GM10266 (cell line): ENCODE data around the gene NIBAN1.
A peak's percentile ranks its signal among the peaks of the same experiment; 100 is the strongest.

Experiments
- DNase-seq: peaks from one replicate; pipeline ENCODE4 v3.0.0; 2012; ENCODE audit errors: extremely low spot score
- TF ChIP-seq, protein P1 (sequence below): IDR thresholded peaks from 2 replicates; pipeline ENCODE4 v1.5.1; 2012; ENCODE audit warnings: mild to moderate bottlenecking, low read depth; ENCODE audit not compliant: control insufficient read depth, insufficient read depth; ENCODE audit errors: missing control alignments

The NIBAN1 gene

DNA sequence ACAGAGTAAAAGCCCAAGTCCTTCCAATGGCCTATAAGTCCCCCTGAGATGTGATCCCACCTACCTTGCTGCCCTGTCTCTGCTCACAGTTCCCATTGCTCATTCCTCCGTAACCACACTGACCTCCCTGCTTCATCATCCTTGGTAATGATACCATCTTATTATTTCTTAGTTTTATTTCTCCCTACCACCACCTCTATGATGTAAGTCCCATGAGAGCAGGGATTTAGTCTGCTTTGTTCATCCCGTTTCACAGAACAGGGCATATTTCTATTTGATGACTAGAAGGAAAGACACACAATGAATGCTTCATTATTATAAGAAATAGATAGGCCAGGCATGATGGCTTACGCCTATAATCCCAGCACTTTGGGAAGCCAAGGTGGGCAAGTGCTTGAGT, 22.5 kb downstream of the NIBAN1 start:
- TF ChIP-seq, protein P1, sequence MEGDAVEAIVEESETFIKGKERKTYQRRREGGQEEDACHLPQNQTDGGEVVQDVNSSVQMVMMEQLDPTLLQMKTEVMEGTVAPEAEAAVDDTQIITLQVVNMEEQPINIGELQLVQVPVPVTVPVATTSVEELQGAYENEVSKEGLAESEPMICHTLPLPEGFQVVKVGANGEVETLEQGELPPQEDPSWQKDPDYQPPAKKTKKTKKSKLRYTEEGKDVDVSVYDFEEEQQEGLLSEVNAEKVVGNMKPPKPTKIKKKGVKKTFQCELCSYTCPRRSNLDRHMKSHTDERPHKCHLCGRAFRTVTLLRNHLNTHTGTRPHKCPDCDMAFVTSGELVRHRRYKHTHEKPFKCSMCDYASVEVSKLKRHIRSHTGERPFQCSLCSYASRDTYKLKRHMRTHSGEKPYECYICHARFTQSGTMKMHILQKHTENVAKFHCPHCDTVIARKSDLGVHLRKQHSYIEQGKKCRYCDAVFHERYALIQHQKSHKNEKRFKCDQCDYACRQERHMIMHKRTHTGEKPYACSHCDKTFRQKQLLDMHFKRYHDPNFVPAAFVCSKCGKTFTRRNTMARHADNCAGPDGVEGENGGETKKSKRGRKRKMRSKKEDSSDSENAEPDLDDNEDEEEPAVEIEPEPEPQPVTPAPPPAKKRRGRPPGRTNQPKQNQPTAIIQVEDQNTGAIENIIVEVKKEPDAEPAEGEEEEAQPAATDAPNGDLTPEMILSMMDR = no peak
- DNase-seq = no peak

- DNase-seq = no peak
- TF ChIP-seq, protein P1 = no peak
Observed at GRCh38 chr1:184950906-184951305, 23.4 kb downstream of the NIBAN1 start.

DNA sequence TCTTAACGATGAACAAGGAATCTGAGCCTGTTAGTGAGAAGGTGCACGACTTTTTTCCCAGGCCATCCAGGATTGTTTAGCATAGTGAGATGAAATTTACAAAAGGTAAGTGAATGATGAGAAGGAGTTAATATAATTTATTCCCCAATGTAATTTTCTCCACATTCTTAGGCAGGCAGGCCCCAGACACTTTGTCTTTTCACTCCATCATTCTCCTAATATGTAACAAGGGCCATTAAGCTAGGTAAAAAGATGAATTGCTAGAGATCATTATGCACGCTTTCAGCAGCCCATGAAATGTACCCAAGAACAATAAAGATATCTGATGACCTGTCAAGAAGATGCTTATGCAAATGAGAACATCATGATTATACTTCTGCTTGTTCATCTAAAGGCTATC, 24.1 kb downstream of the NIBAN1 start:
- TF ChIP-seq, protein P1 = no peak
- DNase-seq = no peak

- TF ChIP-seq, protein P1 = no peak
- DNase-seq = no peak
Observed at GRCh38 chr1:184947497-184948256, 26.6 kb downstream of the NIBAN1 start.

GRCh38 chr1:184945678-184946412, 28.5 kb downstream of the NIBAN1 start:
- TF ChIP-seq, protein P1 = no peak
- DNase-seq = peak; percentile 33

DNA sequence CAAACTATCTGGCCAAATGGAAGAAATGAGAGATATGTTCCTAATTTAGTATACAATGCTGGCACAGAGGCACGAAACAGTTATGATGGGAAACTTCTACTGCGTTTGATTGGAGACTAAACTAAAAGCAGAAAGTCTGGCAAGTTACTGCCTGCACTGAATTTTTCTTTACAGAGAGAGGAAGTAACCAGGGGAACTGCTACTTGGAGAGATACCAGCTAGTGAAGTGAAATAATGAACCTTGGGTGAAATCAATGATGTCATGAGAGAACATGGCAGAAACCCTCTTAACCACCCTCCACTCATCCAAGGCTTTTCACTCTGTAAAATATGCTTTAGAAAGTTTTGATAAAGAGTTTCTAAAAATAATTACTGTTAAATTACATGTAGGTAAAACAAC, 29.3 kb downstream of the NIBAN1 start:
- TF ChIP-seq, protein P1 = no peak
- DNase-seq = peak; percentile 46

GRCh38 chr1:184943998-184944397, 30.3 kb downstream of the NIBAN1 start:
- no peak for DNase-seq
- TF ChIP-seq, protein P1 = no peak
